Breast epithelium (tissue), 4 donors: ENCODE measurements around the gene MLXIP. TPM values are rescaled to one million over a fixed set of nuclear protein-coding genes. Genes with fewer than 3 reads are reported as not detected.

Experiments used
- DNase-seq, 2 donors: peaks; one replicate each; pipeline ENCODE4 v3.0.0-alpha.2; 2019; ENCODE audit warnings: low spot score in 2 of 2
- H3K27ac ChIP-seq, 2 donors: fragments of 200-600 bp; sonication (generic) in 1 of 2; one replicate each; pipeline ENCODE4 v1.5.1; 2016 to 2019; ENCODE audit warnings: mild to moderate bottlenecking in 1 of 2
- H3K27me3 ChIP-seq, 2 donors: fragments of 200-600 bp; sonication (generic) in 1 of 2; one replicate each; pipeline versions ENCODE4 v1.5.1 to v1.6.0; 2017 to 2019; ENCODE audit warnings: control low read depth in 1 of 2, mild to moderate bottlenecking in 1 of 2
- H3K36me3 ChIP-seq: fragments of 200-600 bp; one replicate; pipeline ENCODE4 v1.5.1; 2019
- H3K4me1 ChIP-seq, 2 donors: fragments of 200-600 bp; sonication (generic); one replicate each; pipeline ENCODE4 v1.5.1; 2016 to 2019; ENCODE audit warnings: control low read depth in 1 of 2
- H3K4me3 ChIP-seq, 3 donors: fragments of 200-600 bp; sonication (generic); 1 replicate in 2 of 3; 2 replicates in 1 of 3; pipeline ENCODE4 v1.5.1; 2016 to 2019; ENCODE audit warnings: mild to moderate bottlenecking in 3 of 3, moderate library complexity in 2 of 3
- H3K9me3 ChIP-seq, 2 donors: fragments of 200-600 bp; sonication (generic) in 1 of 2; one replicate each; pipeline ENCODE4 v1.5.1; 2016 to 2019; ENCODE audit warnings: control low read depth in 1 of 2
- POLR2A ChIP-seq: fragments of 450-650 bp; IDR thresholded peaks from one replicate; pipeline ENCODE4 v1.6.1; 2016; ENCODE audit warnings: antibody characterized with exemption, mild to moderate bottlenecking, moderate library complexity
- POLR2AphosphoS5 ChIP-seq, 3 donors: sonication (generic); formaldehyde crosslinking; IDR thresholded peaks; one replicate each; pipeline ENCODE4 v1.6.1; 2017; ENCODE audit warnings: antibody characterized with exemption in 3 of 3
- intact Hi-C: fragments of 100-400 bp; cut with DNase I; formaldehyde crosslinking; loops from one replicate; pipeline ENCODE4 v1.15.1; 2023; ENCODE audit warnings: low total_unique reads
- total RNA-seq, 3 donors: library from RNA; depleted of rRNA; stranded (reverse); fragments of >200 nt; gene quantifications; one replicate each; pipeline ENCODE4 v1.1.0, GENCODE V29; 2016
- TF ChIP-seq, protein P1 (sequence below), 3 donors: fragments of 450-650 bp; IDR thresholded peaks; one replicate each; pipeline ENCODE4 v1.5.1; 2016 to 2017; ENCODE audit warnings: antibody characterized with exemption in 3 of 3, mild to moderate bottlenecking in 3 of 3, moderate library complexity in 3 of 3

The MLXIP gene
- total RNA-seq, 3 donors from 2014 or later = 21.1 to 31.1 (median 28.2) TPM

DNA sequence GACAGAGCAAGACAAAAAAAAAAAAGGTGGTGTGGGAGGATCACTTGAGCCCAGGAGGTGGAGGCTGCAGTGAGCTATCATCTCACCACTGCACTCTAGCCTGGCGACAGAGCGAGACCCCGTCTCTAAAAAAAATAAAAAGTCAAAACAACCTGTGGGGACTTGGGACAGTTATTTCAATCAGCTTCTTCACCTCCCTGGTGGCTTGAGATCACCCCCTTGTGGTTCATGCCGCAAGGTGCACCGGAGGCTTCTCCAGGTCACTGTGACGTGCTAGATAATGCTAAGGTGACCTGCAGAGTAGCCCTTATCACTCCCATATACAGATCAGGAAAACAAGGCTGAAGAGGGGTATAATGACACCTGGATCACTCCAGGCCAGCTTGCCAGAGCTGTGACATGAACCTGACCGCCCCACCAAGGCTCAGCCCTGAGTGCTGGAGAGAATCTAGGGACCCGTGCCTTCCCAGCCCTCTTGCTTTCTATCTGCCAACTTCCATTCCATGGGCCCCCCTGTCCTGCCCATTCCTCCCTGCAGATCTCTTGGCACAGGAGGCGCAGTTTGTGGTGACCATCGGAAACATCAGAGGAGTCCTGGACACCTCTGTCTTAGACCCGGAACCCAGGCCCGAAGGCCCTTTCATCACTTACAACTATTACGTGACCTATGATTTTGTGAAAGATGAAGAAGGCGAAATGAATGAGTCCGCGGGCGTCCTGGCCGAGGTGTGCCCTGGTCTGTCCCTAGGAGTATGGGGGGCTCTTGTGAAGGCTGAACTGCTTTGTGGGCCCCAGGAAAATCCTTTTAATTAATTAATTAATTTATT lies 112.5 kb downstream of the MLXIP start:
- H3K9me3 ChIP-seq = no peaks in the 10 kb centered on the region
- H3K36me3 ChIP-seq = no peaks in the 10 kb centered on the region
- no peak for DNase-seq
- TF ChIP-seq POLR2AphosphoS5 (IDR thresholded peaks at IDR 0.05) (no peak), POLR2A (no peak)
- TF ChIP-seq, protein P1, sequence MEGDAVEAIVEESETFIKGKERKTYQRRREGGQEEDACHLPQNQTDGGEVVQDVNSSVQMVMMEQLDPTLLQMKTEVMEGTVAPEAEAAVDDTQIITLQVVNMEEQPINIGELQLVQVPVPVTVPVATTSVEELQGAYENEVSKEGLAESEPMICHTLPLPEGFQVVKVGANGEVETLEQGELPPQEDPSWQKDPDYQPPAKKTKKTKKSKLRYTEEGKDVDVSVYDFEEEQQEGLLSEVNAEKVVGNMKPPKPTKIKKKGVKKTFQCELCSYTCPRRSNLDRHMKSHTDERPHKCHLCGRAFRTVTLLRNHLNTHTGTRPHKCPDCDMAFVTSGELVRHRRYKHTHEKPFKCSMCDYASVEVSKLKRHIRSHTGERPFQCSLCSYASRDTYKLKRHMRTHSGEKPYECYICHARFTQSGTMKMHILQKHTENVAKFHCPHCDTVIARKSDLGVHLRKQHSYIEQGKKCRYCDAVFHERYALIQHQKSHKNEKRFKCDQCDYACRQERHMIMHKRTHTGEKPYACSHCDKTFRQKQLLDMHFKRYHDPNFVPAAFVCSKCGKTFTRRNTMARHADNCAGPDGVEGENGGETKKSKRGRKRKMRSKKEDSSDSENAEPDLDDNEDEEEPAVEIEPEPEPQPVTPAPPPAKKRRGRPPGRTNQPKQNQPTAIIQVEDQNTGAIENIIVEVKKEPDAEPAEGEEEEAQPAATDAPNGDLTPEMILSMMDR (IDR thresholded peaks at IDR 0.05) = peak in 2 of 3 donors; percentile 47 to 56
- intact Hi-C loops = no loop called here
- H3K27me3 ChIP-seq = no peaks in the 10 kb centered on the region
- H3K4me3 ChIP-seq = no peak overlapping the region
- H3K4me1 ChIP-seq = no peaks in the 10 kb centered on the region
- no peak overlapping the region for H3K27ac ChIP-seq

DNA sequence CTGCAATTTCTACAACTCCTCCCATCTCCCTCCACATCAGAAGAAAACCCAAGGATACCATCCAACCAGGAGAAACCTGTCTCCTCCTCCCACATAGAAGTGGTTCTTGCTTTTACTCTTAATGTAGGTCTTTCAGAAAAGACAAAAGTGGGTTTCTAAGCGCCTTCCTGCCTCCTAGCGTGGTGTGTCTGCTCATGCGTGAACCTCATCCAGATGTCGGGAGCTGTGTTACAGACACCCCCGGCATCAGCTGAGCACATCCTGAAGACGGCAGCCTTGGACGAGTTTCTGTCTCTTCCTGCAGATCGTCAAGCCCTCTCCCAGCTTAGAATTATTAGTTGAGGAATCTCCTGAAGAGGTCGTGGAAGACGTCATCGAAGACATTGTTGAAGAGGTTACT lies 113.9 kb downstream of the MLXIP start:
- Histone ChIP-seq H3K27ac (no peak overlapping the region), H3K27me3 (no peaks in the 10 kb centered on the region), H3K4me3 (no peak overlapping the region), H3K4me1 (no peaks in the 10 kb centered on the region), H3K9me3 (no peaks in the 10 kb centered on the region), H3K36me3 (no peaks in the 10 kb centered on the region)
- intact Hi-C loops = no loop called here
- DNase-seq = no peak
- TF ChIP-seq, protein P1 (IDR thresholded peaks at IDR 0.05) = no peak
- TF ChIP-seq POLR2A (no peak), POLR2AphosphoS5 (IDR thresholded peaks at IDR 0.05) (no peak)

DNA sequence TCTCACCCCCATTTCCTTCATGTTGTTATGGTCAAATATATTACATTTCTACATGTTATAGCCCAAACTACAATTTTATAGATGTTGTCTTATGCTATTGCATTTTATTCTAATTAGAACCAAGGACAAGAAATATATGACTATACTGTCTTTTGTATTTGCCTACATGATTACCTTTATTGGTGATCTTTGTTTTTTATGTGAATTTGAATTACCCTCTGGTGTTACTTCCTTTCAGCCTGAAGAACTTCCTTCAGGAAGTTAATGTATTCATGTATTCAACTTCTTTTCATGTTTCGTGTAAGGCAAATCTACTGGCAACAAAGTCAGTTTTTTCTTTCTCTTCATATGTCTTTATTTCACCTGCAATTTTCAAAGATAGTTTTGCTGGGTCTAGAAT lies 116.2 kb downstream of the MLXIP start:
- no peaks in the 10 kb centered on the region for H3K4me1 ChIP-seq
- intact Hi-C loops = no loop called here
- no peak overlapping the region for H3K4me3 ChIP-seq
- TF ChIP-seq, protein P1 (IDR thresholded peaks at IDR 0.05) = no peak
- TF ChIP-seq POLR2A (no peak), POLR2AphosphoS5 (IDR thresholded peaks at IDR 0.05) (no peak)
- no peak for DNase-seq
- no peaks in the 10 kb centered on the region for H3K9me3 ChIP-seq
- no peak overlapping the region for H3K27ac ChIP-seq
- H3K27me3 ChIP-seq = no peaks in the 10 kb centered on the region
- no peaks in the 10 kb centered on the region for H3K36me3 ChIP-seq

DNA sequence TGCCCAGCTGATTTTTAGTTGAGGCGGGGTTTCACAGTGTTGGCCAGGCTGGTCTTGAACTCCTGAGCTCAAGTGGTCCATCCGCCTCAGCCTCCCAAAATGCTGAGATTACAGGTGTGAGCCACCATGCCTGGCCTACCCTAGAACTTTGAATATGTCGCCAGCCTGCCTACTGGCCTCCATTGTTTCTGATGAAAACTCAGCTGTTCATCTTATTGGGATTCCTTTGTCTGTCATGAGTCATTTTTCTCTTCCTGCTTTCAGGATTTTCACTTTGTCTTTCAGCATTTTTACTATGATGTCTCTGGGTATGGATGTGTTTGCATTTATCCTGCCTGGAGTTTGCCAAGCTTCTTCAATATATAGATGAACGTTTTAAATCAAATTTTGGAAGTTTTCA lies 116.8 kb downstream of the MLXIP start:
- TF ChIP-seq POLR2A (no peak), POLR2AphosphoS5 (IDR thresholded peaks at IDR 0.05) (no peak)
- TF ChIP-seq, protein P1 (IDR thresholded peaks at IDR 0.05) = no peak
- Histone ChIP-seq H3K27me3 (no peaks in the 10 kb centered on the region), H3K4me1 (no peaks in the 10 kb centered on the region), H3K27ac (no peak overlapping the region), H3K9me3 (no peaks in the 10 kb centered on the region), H3K36me3 (no peaks in the 10 kb centered on the region), H3K4me3 (no peak overlapping the region)
- intact Hi-C loops = no loop called here
- no peak for DNase-seq

Other genes starting within 250 kb of the MLXIP start
- 1 to 10 TPM in 1 of 3 donors, under 1 TPM in 1, not detected in 1; 0.64 to 1.6 TPM for gene HPD, start 219.9 kb upstream of the MLXIP start, total RNA-seq
- gene PSMD9, start 190.0 kb upstream of the MLXIP start, total RNA-seq = 10 to 100 TPM; 34.7 to 65.3 (median 37.9) TPM
- 1 to 10 TPM; 4.8 to 8.2 (median 6.7) TPM for gene CFAP251, start 160.2 kb upstream of the MLXIP start, total RNA-seq
- gene BCL7A, start 56.9 kb upstream of the MLXIP start, total RNA-seq = 10 to 100 TPM in 1 of 3 donors, 1 to 10 TPM in 2; 6.2 to 13.5 (median 8.8) TPM
- gene IL31, start 95.5 kb downstream of the MLXIP start, total RNA-seq = not detected
- gene LRRC43, start 104.4 kb downstream of the MLXIP start, total RNA-seq = 1 to 10 TPM in 1 of 3 donors, under 1 TPM in 2; 0.66 to 2.3 (median 0.80) TPM
- gene B3GNT4, start 125.0 kb downstream of the MLXIP start, total RNA-seq = 1 to 10 TPM in 1 of 3 donors, not detected in 2; 1.6 TPM
- gene DIABLO, start 147.3 kb downstream of the MLXIP start, total RNA-seq = 10 to 100 TPM; 48.2 to 71.1 (median 62.3) TPM
- gene VPS33A, start 187.7 kb downstream of the MLXIP start, total RNA-seq = 10 to 100 TPM; 13.4 to 17.4 (median 14.4) TPM